Thyroid gland (tissue), 4 donors: ENCODE measurements around the gene CCL7. TPM values are rescaled to one million over a fixed set of nuclear protein-coding genes. Genes with fewer than 3 reads are reported as not detected.

Source experiments
- DNase-seq, 2 donors: peaks; one replicate each; pipeline ENCODE4 v3.0.0-alpha.2; 2019
- H3K27ac ChIP-seq, 3 donors: fragments of 200-600 bp; sonication (generic); 1 replicate in 2 of 3; 2 replicates in 1 of 3; pipeline ENCODE4 v1.5.1; 2016 to 2019; ENCODE audit warnings: mild to moderate bottlenecking in 1 of 3, moderate library complexity in 1 of 3
- H3K27me3 ChIP-seq: fragments of 200-600 bp; sonication (generic); one replicate; pipeline ENCODE4 v1.5.1; 2019
- H3K36me3 ChIP-seq, 2 donors: fragments of 200-600 bp; sonication (generic); one replicate each; pipeline ENCODE4 v1.5.1; 2016 to 2019
- H3K4me1 ChIP-seq, 2 donors: fragments of 200-600 bp; sonication (generic); one replicate each; pipeline ENCODE4 v1.5.1; 2017 to 2019
- H3K4me3 ChIP-seq, 3 donors: fragments of 200-600 bp; sonication (generic); replicated peaks in 1 of 3; 1 replicate in 2 of 3; 2 replicates in 1 of 3; pipeline ENCODE4 v1.5.1; 2016; ENCODE audit warnings: mild to moderate bottlenecking in 1 of 3
- H3K9me3 ChIP-seq: fragments of 200-600 bp; sonication (generic); one replicate; pipeline ENCODE4 v1.5.1; 2017
- CTCF ChIP-seq, 6 experiments: fragments of 200-600 bp in 3 of 6; fragments of 450-650 bp in 3 of 6; sonication (generic) in 3 of 6; IDR thresholded peaks; one replicate each; pipeline ENCODE4 v1.5.1; 2016 to 2019; ENCODE audit warnings: antibody characterized with exemption in 6 of 6, mild to moderate bottlenecking in 2 of 6, inconsistent platforms in 1 of 6, moderate library complexity in 1 of 6
- POLR2A ChIP-seq, 2 donors: fragments of 450-650 bp; IDR thresholded peaks; one replicate each; pipeline ENCODE4 v1.6.1; 2017; ENCODE audit warnings: antibody characterized with exemption in 2 of 2, mild to moderate bottlenecking in 2 of 2, moderate library complexity in 1 of 2
- WGBS, 2 donors: methylation state at CpG; one replicate each; pipeline ENCODE4 v1.1.5; 2017; 5-methylcytosine and 5-hydroxymethylcytosine counted together
- intact Hi-C: fragments of 100-400 bp; cut with DNase I; formaldehyde crosslinking; loops from one replicate; pipeline ENCODE4 v1.15.1; 2023
- total RNA-seq, 4 donors: library from RNA; depleted of rRNA; stranded (reverse); fragments of >200 nt; gene quantifications; one replicate each; pipeline ENCODE4 v1.2.3, GENCODE V29; 2016

Gene CCL7
- total RNA-seq, 4 donors from 2014 or later, result not detected

GRCh38 chr17:34241062-34241461, 29.0 kb upstream of the CCL7 start:
- no peaks in the 10 kb centered on the region for H3K9me3 ChIP-seq
- H3K27me3 ChIP-seq, result no peaks in the 10 kb centered on the region
- no peak for TF ChIP-seq POLR2A (IDR thresholded peaks at IDR 0.05)
- no peak for TF ChIP-seq CTCF (IDR thresholded peaks at IDR 0.05)
- peak overlapping the region in 1 of 3 donors; percentile 17 for H3K27ac ChIP-seq
- WGBS, 2 donors, result 14 to 56% methylated on average over 4 of the region's 4 CpGs
- H3K4me1 ChIP-seq, result peaks cover 2 to 30% of the 10 kb centered on the region in 2 donors
- intact Hi-C loops, result no loop called here
- no peaks in the 10 kb centered on the region for H3K36me3 ChIP-seq
- H3K4me3 ChIP-seq, result no peak overlapping the region
- DNase-seq, result peak in 1 of 2 donors; percentile 30

- Histone ChIP-seq H3K4me3 (no peak overlapping the region), H3K36me3 (no peaks in the 10 kb centered on the region), H3K27me3 (no peaks in the 10 kb centered on the region), H3K9me3 (no peaks in the 10 kb centered on the region), H3K27ac (no peak overlapping the region), H3K4me1 (peaks cover 2 to 32% of the 10 kb centered on the region in 2 donors)
- WGBS, 2 donors, result 75 to 76% methylated on average over 8 of the region's 8 CpGs
- TF ChIP-seq CTCF (IDR thresholded peaks at IDR 0.05) (no peak), POLR2A (IDR thresholded peaks at IDR 0.05) (no peak)
- DNase-seq, result no peak
- intact Hi-C loops, result no loop called here
Observed at GRCh38 chr17:34242587-34243363, 27.2 kb upstream of the CCL7 start.

GRCh38 chr17:34243364-34244320, 26.4 kb upstream of the CCL7 start:
- intact Hi-C loops, result no loop called here
- Histone ChIP-seq H3K36me3 (no peaks in the 10 kb centered on the region), H3K27ac (no peak overlapping the region), H3K4me1 (peaks cover 2 to 36% of the 10 kb centered on the region in 2 donors), H3K4me3 (no peak overlapping the region), H3K9me3 (no peaks in the 10 kb centered on the region), H3K27me3 (no peaks in the 10 kb centered on the region)
- DNase-seq, result no peak
- WGBS, 2 donors, result 80 to 83% methylated on average over 7 of the region's 7 CpGs
- TF ChIP-seq POLR2A (IDR thresholded peaks at IDR 0.05) (no peak), CTCF (IDR thresholded peaks at IDR 0.05) (no peak)

GRCh38 chr17:34245351-34245905, 24.6 kb upstream of the CCL7 start:
- TF ChIP-seq CTCF (IDR thresholded peaks at IDR 0.05) (no peak), POLR2A (IDR thresholded peaks at IDR 0.05) (no peak)
- no peak for DNase-seq
- 88% methylated on average over 6 of the region's 6 CpGs for WGBS, 2 donors
- Histone ChIP-seq H3K4me1 (peaks cover 15 to 50% of the 10 kb centered on the region in 2 donors), H3K27me3 (no peaks in the 10 kb centered on the region), H3K9me3 (no peaks in the 10 kb centered on the region), H3K4me3 (no peak overlapping the region), H3K36me3 (no peaks in the 10 kb centered on the region), H3K27ac (no peak overlapping the region)
- intact Hi-C loops, result no loop called here
